Transverse colon (tissue), 4 donors: ENCODE results near the gene MAGED1. TPM values are rescaled to one million over a fixed set of nuclear protein-coding genes. Genes with fewer than 3 reads are reported as not detected.

Source experiments
- DNase-seq: peaks from one replicate; pipeline ENCODE4 v3.0.0-alpha.2; 2019
- H3K27ac ChIP-seq, 4 donors: fragments of 200-600 bp; sonication (generic); 2 replicates each; pipeline ENCODE4 v1.5.1; 2016 to 2018; ENCODE audit warnings: inconsistent platforms in 4 of 4
- H3K27me3 ChIP-seq: fragments of 200-600 bp; sonication (generic); 2 replicates; pipeline ENCODE4 v1.5.1; 2017; ENCODE audit warnings: inconsistent platforms
- H3K36me3 ChIP-seq, 4 donors: fragments of 200-600 bp; sonication (generic); 2 replicates each; pipeline ENCODE4 v1.5.1; 2017 to 2019; ENCODE audit warnings: inconsistent platforms in 4 of 4
- H3K4me1 ChIP-seq, 4 donors: fragments of 200-600 bp; sonication (generic); 2 replicates each; pipeline ENCODE4 v1.5.1; 2017 to 2020; ENCODE audit warnings: inconsistent platforms in 4 of 4
- H3K4me3 ChIP-seq, 4 donors: fragments of 200-600 bp; sonication (generic); 1 replicate in 1 of 4; 2 replicates in 3 of 4; pipeline versions ENCODE4 v1.5.1 to v1.6.1; 2017 to 2019; ENCODE audit warnings: inconsistent platforms in 4 of 4
- H3K9me3 ChIP-seq, 2 donors: fragments of 200-600 bp; sonication (generic); 2 replicates each; pipeline ENCODE4 v1.5.1; 2017 to 2019; ENCODE audit warnings: inconsistent platforms in 2 of 2
- EP300 ChIP-seq: sonication (generic); formaldehyde crosslinking; IDR thresholded peaks from one replicate; pipeline ENCODE4 v1.6.1; 2017; ENCODE audit warnings: antibody characterized with exemption, low read depth
- POLR2A ChIP-seq: fragments of 450-650 bp; IDR thresholded peaks from one replicate; pipeline ENCODE4 v1.6.1; 2016; ENCODE audit warnings: antibody characterized with exemption, mild to moderate bottlenecking, moderate library complexity
- POLR2AphosphoS5 ChIP-seq, 3 donors: sonication (generic); formaldehyde crosslinking; IDR thresholded peaks; one replicate each; pipeline ENCODE4 v1.6.1; 2016; ENCODE audit warnings: antibody characterized with exemption in 3 of 3
- WGBS, 2 donors: methylation state at CpG; one replicate each; pipeline ENCODE4 v1.1.5; 2018; ENCODE audit warnings: low coverage in 1 of 2; 5-methylcytosine and 5-hydroxymethylcytosine counted together
- in situ Hi-C, 4 donors: fragments of 200-750 bp; cut with MboI; loops; one replicate each; pipeline versions ENCODE4 v1.15.0 to v1.15.1; 2017; ENCODE audit warnings: low sequenced_read_pairs in 3 of 4, low pct_ligation_motif_present in 1 of 4, low pct_unique_long_range_greater_than_20kb in 1 of 4
- intact Hi-C: fragments of 100-400 bp; cut with DNase I; formaldehyde crosslinking; loops from one replicate; pipeline ENCODE4 v1.15.1; 2023; ENCODE audit warnings: low total_unique reads
- small RNA-seq, 4 donors: library from RNA; depleted of rRNA; stranded (forward); fragments of <200 nt; gene quantifications; one replicate each; pipeline ENCODE3, GENCODE V24; 2016
- total RNA-seq, 4 donors: library from RNA; depleted of rRNA; stranded (reverse); fragments of >200 nt; gene quantifications; one replicate each; pipeline ENCODE4 v1.1.0, GENCODE V29; 2016
- TF ChIP-seq, protein P1 (sequence below), 5 experiments: fragments of 200-600 bp in 3 of 5; fragments of 450-650 bp in 2 of 5; sonication (generic) in 3 of 5; IDR thresholded peaks; 1 replicate in 2 of 5; 2 replicates in 3 of 5; pipeline ENCODE4 v1.5.1; 2016 to 2017; ENCODE audit warnings: antibody characterized with exemption in 5 of 5, inconsistent platforms in 3 of 5, mild to moderate bottlenecking in 2 of 5, moderate library complexity in 1 of 5

MAGED1 gene
- total RNA-seq, 4 donors from 2014 or later = 43.7 to 77.2 (median 55.9) TPM

DNA sequence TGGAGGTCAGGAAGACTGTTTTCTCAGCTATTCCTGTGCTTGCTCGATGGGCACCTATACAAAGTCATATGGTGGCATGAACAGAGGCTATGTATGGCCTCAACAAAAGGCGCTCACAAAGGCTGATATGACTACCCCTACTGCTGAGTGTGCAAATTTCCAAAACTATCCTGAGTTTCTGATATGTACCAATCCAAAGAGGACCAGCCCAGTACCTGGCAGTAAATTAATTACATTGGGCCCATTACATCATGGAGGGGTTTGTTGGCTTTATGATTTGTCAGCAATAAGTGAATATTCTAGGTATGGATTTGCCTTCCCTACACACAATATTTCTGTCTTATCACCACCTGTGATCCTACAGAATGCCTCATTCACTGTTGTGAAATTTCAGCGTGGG is 12.3 kb downstream of the MAGED1 start:
- Histone ChIP-seq H3K36me3 (no peaks in the 10 kb centered on the region), H3K4me1 (no peaks in the 10 kb centered on the region), H3K27ac (no peak overlapping the region), H3K4me3 (no peak overlapping the region), H3K27me3 (no peaks in the 10 kb centered on the region), H3K9me3 (no peaks in the 10 kb centered on the region)
- in situ Hi-C loops = no loop called here
- no peak for DNase-seq
- TF ChIP-seq, protein P1, sequence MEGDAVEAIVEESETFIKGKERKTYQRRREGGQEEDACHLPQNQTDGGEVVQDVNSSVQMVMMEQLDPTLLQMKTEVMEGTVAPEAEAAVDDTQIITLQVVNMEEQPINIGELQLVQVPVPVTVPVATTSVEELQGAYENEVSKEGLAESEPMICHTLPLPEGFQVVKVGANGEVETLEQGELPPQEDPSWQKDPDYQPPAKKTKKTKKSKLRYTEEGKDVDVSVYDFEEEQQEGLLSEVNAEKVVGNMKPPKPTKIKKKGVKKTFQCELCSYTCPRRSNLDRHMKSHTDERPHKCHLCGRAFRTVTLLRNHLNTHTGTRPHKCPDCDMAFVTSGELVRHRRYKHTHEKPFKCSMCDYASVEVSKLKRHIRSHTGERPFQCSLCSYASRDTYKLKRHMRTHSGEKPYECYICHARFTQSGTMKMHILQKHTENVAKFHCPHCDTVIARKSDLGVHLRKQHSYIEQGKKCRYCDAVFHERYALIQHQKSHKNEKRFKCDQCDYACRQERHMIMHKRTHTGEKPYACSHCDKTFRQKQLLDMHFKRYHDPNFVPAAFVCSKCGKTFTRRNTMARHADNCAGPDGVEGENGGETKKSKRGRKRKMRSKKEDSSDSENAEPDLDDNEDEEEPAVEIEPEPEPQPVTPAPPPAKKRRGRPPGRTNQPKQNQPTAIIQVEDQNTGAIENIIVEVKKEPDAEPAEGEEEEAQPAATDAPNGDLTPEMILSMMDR (IDR thresholded peaks at IDR 0.05) = no peak
- no peak for TF ChIP-seq EP300
- TF ChIP-seq POLR2A = no peak
- TF ChIP-seq POLR2AphosphoS5 (IDR thresholded peaks at IDR 0.05) = no peak
- intact Hi-C loops = no loop called here
- 64% methylated on average over 3 of the region's 3 CpGs; no CpG with 5 or more reads in 1 of the 2 donors for WGBS, 2 donors

DNA sequence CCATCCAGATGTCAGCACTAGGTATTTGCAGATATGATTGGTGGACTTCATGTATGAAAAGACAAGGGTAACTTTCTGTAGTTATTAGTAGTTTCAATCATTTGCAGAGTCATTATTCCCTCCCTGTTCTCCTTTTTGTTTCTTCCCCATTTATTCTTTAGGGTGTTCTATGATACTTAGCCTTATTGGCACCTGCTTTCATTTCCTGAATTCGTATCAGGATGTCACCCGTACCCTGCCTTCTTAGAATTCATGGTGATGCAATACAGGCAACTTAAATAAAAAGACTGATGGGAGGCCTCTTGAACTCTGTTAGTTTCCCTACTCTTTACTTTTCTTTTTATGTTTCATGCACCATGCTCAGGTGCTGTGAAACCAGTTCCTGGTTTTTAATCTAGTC is 24.2 kb downstream of the MAGED1 start:
- no peaks in the 10 kb centered on the region for H3K4me1 ChIP-seq
- no peaks in the 10 kb centered on the region for H3K36me3 ChIP-seq
- 60 to 70% methylated on average over 2 of the region's 2 CpGs for WGBS, 2 donors
- no peak for DNase-seq
- TF ChIP-seq POLR2AphosphoS5 (IDR thresholded peaks at IDR 0.05) = no peak
- no peak for TF ChIP-seq POLR2A
- TF ChIP-seq, protein P1 (IDR thresholded peaks at IDR 0.05) = no peak
- TF ChIP-seq EP300 = no peak
- no peak overlapping the region for H3K4me3 ChIP-seq
- in situ Hi-C loops = no loop called here
- H3K27ac ChIP-seq = no peak overlapping the region
- H3K27me3 ChIP-seq = no peaks in the 10 kb centered on the region
- intact Hi-C loops = no loop called here
- H3K9me3 ChIP-seq = no peaks in the 10 kb centered on the region

DNA sequence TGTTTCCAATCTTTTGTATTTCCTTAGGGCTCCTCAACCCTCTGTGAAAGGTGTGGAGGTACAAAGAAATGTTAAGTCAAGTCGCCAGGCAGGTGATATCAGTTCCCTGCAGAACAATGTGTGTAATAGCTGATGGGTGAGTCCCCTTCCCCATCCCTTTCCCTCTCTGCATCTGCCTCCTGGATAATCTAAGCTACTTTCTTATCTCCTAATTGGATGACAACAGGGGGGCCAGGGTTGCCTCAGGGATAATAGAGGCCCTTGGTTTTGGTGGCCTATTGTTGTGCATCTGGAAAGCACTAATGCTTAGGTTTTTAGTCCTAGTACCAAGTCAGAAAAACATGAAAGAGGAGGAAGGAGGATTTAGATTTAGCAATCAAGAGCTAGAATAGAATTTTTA is 29.1 kb downstream of the MAGED1 start:
- in situ Hi-C loops = no loop called here
- no peak overlapping the region for H3K27ac ChIP-seq
- DNase-seq = no peak

DNA sequence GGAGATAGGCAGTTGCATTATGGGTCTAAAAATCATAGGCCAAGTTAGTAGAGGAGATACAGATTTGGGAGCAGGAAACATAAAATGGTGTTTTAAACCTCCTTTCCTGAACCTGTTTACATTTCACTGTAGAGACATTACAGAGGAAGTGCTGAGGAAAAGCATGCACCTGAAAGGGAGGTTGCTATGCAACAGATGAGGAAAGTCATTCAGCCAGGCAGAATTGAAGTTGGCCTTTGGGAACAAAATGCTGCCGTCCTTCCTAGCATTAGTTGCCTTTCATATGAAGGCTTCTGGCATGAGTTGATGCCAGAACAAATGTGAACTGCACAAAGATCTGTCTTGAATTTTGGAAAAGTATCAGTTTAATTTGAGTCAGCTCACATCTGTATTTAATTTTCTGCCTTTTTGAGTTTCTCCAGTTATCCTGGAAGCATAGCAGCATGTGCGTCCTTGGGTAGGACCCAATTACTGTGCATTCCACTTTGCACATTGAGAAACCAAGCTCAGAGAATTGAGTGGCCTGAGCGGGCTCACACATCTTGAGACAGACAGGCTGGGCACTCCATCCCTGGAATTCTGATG is 38.2 kb downstream of the MAGED1 start:
- H3K27ac ChIP-seq = no peak overlapping the region
- H3K4me1 ChIP-seq = no peaks in the 10 kb centered on the region
- 61% methylated on average over 3 of the region's 3 CpGs; no CpG with 5 or more reads in 1 of the 2 donors for WGBS, 2 donors
- intact Hi-C loops = no loop called here
- DNase-seq = no peak
- in situ Hi-C loops = no loop called here
- H3K36me3 ChIP-seq = no peaks in the 10 kb centered on the region
- no peaks in the 10 kb centered on the region for H3K27me3 ChIP-seq
- no peak overlapping the region for H3K4me3 ChIP-seq
- H3K9me3 ChIP-seq = no peaks in the 10 kb centered on the region
- TF ChIP-seq POLR2A = no peak
- TF ChIP-seq, protein P1 (IDR thresholded peaks at IDR 0.05) = no peak
- TF ChIP-seq EP300 = no peak
- TF ChIP-seq POLR2AphosphoS5 (IDR thresholded peaks at IDR 0.05) = no peak

More for the DNA sequence above, 29.1 kb downstream of the MAGED1 start:
- no peak overlapping the region for H3K4me3 ChIP-seq
- intact Hi-C loops = no loop called here
- no peaks in the 10 kb centered on the region for H3K27me3 ChIP-seq
- H3K4me1 ChIP-seq = no peaks in the 10 kb centered on the region
- WGBS, 2 donors = 36% methylated on average over 1 of the region's 1 CpG; no CpG with 5 or more reads in 1 of the 2 donors
- no peaks in the 10 kb centered on the region for H3K36me3 ChIP-seq
- no peaks in the 10 kb centered on the region for H3K9me3 ChIP-seq
- TF ChIP-seq, protein P1 (IDR thresholded peaks at IDR 0.05) = no peak
- TF ChIP-seq POLR2AphosphoS5 (IDR thresholded peaks at IDR 0.05) = no peak
- TF ChIP-seq EP300 = no peak
- no peak for TF ChIP-seq POLR2A

Small RNAs within 50 kb of the gene (small RNA-seq; reads per million reads assigned to genes)
- gene AL929410.2 (0 reads per million in 4 donors), gene RNU6-504P (0 reads per million in 4 donors)

Other genes with a start within 250 kb of the MAGED1 start
- gene CENPVL2, start 210.8 kb upstream of the MAGED1 start, total RNA-seq = not detected
- gene CENPVL1, start 183.1 kb upstream of the MAGED1 start, total RNA-seq = not detected
- gene GSPT2, start 150.2 kb upstream of the MAGED1 start, total RNA-seq = 10 to 100 TPM in 1 of 4 donors, 1 to 10 TPM in 3; 2.6 to 10.1 (median 4.3) TPM
- 10 to 100 TPM in 1 of 4 donors, 1 to 10 TPM in 3; 1.5 to 44.8 (median 3.6) TPM for gene MAGED4B, start 175.6 kb downstream of the MAGED1 start, total RNA-seq